PC-9 (cell line): ENCODE measurements around the gene ADSS1.

ENCODE experiments used
- EZH2 ChIP-seq: fragments of 200-600 bp; sonication (generic); IDR thresholded peaks from 2 replicates; pipeline ENCODE4 v1.8.0; 2017; ENCODE audit warnings: antibody characterized with exemption, low read depth
- TF ChIP-seq, protein P1 (sequence below): fragments of 200-600 bp; sonication (generic); conservative IDR thresholded peaks from 2 replicates; pipeline ENCODE4 v1.6.1; 2017; ENCODE audit warnings: mixed run types, antibody characterized with exemption, mild to moderate bottlenecking, moderate library complexity

DNA sequence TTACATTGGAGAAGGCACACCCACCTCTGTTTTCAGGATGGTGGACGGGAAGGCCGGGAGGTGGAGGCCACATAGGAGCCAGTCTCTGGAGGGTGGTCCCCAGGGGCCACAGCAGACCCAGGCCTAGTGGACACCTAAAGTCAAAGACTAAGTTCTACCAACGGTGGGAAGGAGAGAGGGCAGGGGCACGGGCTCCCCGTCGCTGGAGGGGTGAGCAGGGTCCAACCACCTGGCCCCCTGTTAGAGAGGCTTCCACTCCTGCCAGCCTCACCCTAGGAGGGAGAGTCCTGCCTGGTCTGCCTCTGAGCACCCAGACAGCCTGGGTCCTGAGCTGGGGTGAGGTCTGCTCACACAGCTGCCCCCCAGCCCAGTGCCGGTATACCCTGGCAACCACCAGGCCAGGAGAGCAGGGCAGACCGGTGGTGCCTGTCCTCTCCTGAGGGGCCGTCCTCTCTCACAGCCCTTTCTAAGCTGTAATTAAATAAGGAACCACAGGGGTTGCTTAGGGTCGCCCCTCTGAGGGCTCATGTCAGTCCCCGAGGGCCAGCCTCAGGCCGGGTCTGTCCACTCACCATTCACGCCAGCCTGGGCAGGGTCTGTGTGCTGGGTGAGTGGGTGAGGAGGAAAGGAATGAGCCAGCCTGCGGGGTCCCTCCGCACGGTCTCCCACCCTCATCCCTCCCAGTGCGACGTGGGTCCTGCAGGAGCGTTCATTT, 32.3 kb upstream of the ADSS1 start:
- TF ChIP-seq, protein P1, sequence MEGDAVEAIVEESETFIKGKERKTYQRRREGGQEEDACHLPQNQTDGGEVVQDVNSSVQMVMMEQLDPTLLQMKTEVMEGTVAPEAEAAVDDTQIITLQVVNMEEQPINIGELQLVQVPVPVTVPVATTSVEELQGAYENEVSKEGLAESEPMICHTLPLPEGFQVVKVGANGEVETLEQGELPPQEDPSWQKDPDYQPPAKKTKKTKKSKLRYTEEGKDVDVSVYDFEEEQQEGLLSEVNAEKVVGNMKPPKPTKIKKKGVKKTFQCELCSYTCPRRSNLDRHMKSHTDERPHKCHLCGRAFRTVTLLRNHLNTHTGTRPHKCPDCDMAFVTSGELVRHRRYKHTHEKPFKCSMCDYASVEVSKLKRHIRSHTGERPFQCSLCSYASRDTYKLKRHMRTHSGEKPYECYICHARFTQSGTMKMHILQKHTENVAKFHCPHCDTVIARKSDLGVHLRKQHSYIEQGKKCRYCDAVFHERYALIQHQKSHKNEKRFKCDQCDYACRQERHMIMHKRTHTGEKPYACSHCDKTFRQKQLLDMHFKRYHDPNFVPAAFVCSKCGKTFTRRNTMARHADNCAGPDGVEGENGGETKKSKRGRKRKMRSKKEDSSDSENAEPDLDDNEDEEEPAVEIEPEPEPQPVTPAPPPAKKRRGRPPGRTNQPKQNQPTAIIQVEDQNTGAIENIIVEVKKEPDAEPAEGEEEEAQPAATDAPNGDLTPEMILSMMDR = no peak
- TF ChIP-seq EZH2 = no peak
